Lung (tissue), 12 donors: ENCODE results near the gene PLXNB3. TPM values are rescaled to one million over a fixed set of nuclear protein-coding genes. Genes with fewer than 3 reads are reported as not detected.

Experiments used
- ATAC-seq: fragments of 200-7000 bp; cut with Tn5 transposase; one replicate; pipeline ENCODE4 v1.9.1; 2020; ENCODE audit warnings: moderate number of reproducible peaks; ENCODE audit not compliant: insufficient read depth, low FRiP score
- DNase-seq, 3 donors: peaks; one replicate each; pipeline ENCODE4 v3.0.0-alpha.2; 2013 to 2017
- H3K27ac ChIP-seq, 2 donors: one replicate each; pipeline ENCODE4 v1.5.1; 2013; ENCODE audit warnings: mild to moderate bottlenecking in 2 of 2, moderate library complexity in 2 of 2, control low read depth in 1 of 2, inconsistent platforms in 1 of 2, low read depth in 1 of 2, low read length in 1 of 2
- H3K27me3 ChIP-seq, 3 donors: one replicate each; pipeline ENCODE4 v1.5.1; 2013; ENCODE audit warnings: low read length in 2 of 3; ENCODE audit not compliant: control insufficient read depth in 3 of 3, insufficient read depth in 3 of 3
- H3K36me3 ChIP-seq, 4 donors: one replicate each; pipeline ENCODE4 v1.5.1; 2013; ENCODE audit warnings: low read length in 4 of 4, mild to moderate bottlenecking in 1 of 4, moderate library complexity in 1 of 4; ENCODE audit not compliant: control insufficient read depth in 4 of 4, insufficient read depth in 4 of 4
- H3K4me1 ChIP-seq, 5 donors: one replicate each; pipeline ENCODE4 v1.5.1; 2013; ENCODE audit warnings: low read length in 5 of 5, mild to moderate bottlenecking in 2 of 5, moderate library complexity in 1 of 5; ENCODE audit not compliant: control insufficient read depth in 5 of 5, insufficient read depth in 5 of 5
- H3K4me3 ChIP-seq: one replicate; pipeline ENCODE4 v1.5.1; 2013; ENCODE audit warnings: mild to moderate bottlenecking, control low read depth, moderate library complexity
- H3K9ac ChIP-seq, 2 donors: one replicate each; pipeline ENCODE4 v1.5.1; 2013; ENCODE audit warnings: low read length in 2 of 2, control low read depth in 1 of 2; ENCODE audit not compliant: insufficient read depth in 1 of 2
- H3K9me3 ChIP-seq, 4 donors: one replicate each; pipeline ENCODE4 v1.5.1; 2013; ENCODE audit warnings: low read length in 3 of 4, mild to moderate bottlenecking in 1 of 4, moderate library complexity in 1 of 4; ENCODE audit not compliant: control insufficient read depth in 4 of 4, insufficient read depth in 3 of 4
- whole genome bisulfite sequencing, 2 donors: extraction: QIAGEN DNeasy Blood & Tissue Kit; methylation state at CpG; one replicate each; pipeline ENCODE4 v1.1.7; 2013; 5-methylcytosine and 5-hydroxymethylcytosine counted together
- polyA plus RNA-seq, 2 donors: library from polyadenylated mRNA; stranded (reverse); fragments of 200-250 nt; gene quantifications; one replicate each; pipeline ENCODE4 v1.2.1, GENCODE V29; 2013
- total RNA-seq, 2 donors: library from RNA; depleted of rRNA in 1 of 2; stranded (reverse); fragments of >200 nt in 1 of 2; gene quantifications; one replicate each; pipeline ENCODE4 v1.2.1, GENCODE V29; 2014 to 2021
- TF ChIP-seq, protein P1 (sequence below): IDR thresholded peaks from 2 replicates; pipeline ENCODE4 v1.5.1; 2012; ENCODE audit warnings: mild to moderate bottlenecking; ENCODE audit errors: control extremely low read depth, extremely low read depth
- donor health status: control.
- donor health status: control.
- donor health status: Bipolar disorder and iron deficiency.
- donor health status: healthy.
- donor health status: DM: yes; HTN: yes; CAD: no.

The PLXNB3 gene
- total and polyA plus RNA-seq, 4 donors, result 1.0 to 2.6 (median 1.5) TPM

DNA sequence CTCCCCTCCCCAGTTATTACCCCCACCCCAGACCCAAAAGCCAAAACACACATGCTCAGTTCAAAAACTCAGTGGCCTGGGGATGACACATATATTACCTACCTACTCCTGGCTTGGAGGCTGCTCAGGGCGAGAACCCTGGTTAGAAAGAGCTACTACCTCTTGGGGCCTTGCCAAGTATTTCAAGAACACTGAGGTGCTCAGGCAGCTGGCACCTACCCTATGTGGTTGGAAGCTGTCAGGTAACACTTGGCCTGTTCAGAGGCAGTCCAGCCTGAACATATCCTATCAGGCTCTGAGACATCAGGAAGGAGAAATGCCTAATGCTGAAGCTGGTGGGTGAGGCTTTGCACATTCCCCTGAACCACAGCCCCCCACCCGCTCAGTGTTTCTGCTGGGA, 44.8 kb upstream of the PLXNB3 start:
- Histone ChIP-seq H3K9me3 (peaks cover 0 to 6% (median 1%) of the 10 kb centered on the region in 4 donors), H3K4me3 (no peak overlapping the region), H3K4me1 (peaks cover 0 to 8% (median 2%) of the 10 kb centered on the region in 5 donors), H3K27me3 (no peaks in the 10 kb centered on the region), H3K9ac (no peak overlapping the region), H3K27ac (peak overlapping the region in 1 of 2 donors; percentile 6), H3K36me3 (peaks cover 3 to 15% (median 9%) of the 10 kb centered on the region in 4 donors)
- no peak for DNase-seq
- TF ChIP-seq, protein P1, sequence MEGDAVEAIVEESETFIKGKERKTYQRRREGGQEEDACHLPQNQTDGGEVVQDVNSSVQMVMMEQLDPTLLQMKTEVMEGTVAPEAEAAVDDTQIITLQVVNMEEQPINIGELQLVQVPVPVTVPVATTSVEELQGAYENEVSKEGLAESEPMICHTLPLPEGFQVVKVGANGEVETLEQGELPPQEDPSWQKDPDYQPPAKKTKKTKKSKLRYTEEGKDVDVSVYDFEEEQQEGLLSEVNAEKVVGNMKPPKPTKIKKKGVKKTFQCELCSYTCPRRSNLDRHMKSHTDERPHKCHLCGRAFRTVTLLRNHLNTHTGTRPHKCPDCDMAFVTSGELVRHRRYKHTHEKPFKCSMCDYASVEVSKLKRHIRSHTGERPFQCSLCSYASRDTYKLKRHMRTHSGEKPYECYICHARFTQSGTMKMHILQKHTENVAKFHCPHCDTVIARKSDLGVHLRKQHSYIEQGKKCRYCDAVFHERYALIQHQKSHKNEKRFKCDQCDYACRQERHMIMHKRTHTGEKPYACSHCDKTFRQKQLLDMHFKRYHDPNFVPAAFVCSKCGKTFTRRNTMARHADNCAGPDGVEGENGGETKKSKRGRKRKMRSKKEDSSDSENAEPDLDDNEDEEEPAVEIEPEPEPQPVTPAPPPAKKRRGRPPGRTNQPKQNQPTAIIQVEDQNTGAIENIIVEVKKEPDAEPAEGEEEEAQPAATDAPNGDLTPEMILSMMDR, result no peak
- WGBS, 2 donors, result 75 to 90% methylated on average over 2 of the region's 2 CpGs
- ATAC-seq, result no peak

DNA sequence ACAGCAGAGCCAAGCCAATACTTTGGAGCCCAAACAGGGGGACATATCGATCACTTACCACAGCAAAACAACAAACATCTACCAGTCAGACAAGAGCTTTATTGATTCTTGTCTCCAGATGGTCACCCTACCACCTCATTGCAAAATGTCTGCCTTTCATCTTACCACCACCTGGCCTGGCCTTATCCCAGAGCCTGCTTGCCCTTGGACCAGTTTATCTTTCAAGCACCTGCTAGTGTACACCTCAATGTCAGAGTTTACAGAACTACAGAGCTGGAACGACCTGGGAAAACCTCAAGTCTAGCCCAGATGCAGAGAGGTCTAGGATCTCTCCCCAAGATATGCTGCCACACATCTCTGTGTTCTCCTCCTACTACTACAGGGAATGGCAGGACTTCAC, 44.3 kb upstream of the PLXNB3 start:
- ATAC-seq (no peak), DNase-seq (no peak)
- TF ChIP-seq, protein P1, result no peak
- no peak overlapping the region for H3K9ac ChIP-seq
- H3K4me3 ChIP-seq, result no peak overlapping the region
- H3K27ac ChIP-seq, result peak overlapping the region in 1 of 2 donors; percentile 6
- 66 to 85% methylated on average over 2 of the region's 2 CpGs for WGBS, 2 donors
- H3K27me3 ChIP-seq, result no peaks in the 10 kb centered on the region
- peaks cover 0 to 6% (median 1%) of the 10 kb centered on the region in 4 donors for H3K9me3 ChIP-seq
- peaks cover 0 to 8% (median 2%) of the 10 kb centered on the region in 5 donors for H3K4me1 ChIP-seq
- peaks cover 3 to 14% (median 9%) of the 10 kb centered on the region in 4 donors for H3K36me3 ChIP-seq

DNA sequence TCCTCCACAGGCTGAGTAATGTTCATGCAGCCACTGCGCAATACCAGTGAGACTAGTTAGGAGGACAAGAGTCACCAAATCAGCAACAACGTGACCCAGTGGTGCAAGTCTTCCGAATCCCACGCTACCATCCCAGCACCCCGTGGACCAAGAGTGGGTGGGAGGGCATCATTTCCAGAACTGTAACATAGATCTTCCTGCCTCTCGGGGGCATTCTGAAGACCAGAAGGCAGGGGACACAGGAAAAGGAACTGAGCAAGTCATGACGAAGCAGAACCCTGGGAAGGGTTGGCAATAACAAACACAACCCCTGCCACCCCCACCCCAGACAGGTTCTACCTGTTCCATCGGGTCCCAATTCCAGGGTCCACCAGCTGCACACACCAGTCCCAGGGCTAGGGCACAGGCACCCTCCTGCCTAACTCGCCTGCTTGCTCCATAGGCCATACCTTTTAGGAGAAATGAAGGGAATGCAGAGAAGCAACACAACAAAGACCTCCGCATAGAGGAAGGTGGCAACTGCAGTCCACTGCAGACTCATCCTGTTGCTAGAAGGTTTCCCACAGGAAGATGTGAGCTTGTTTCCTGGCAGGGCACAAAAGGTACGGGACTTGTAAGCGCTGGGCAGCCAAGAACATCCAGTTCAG, 41.2 kb upstream of the PLXNB3 start:
- Histone ChIP-seq H3K27ac (peak overlapping the region; percentile 89 to 92), H3K9me3 (peaks cover 0 to 12% (median 1%) of the 10 kb centered on the region in 4 donors), H3K36me3 (peaks cover 0 to 9% (median 6%) of the 10 kb centered on the region in 4 donors), H3K4me1 (peaks cover 6 to 30% (median 10%) of the 10 kb centered on the region in 5 donors), H3K4me3 (peak overlapping the region; percentile 57), H3K9ac (no peak overlapping the region), H3K27me3 (no peaks in the 10 kb centered on the region)
- DNase-seq (no peak), ATAC-seq (no peak)
- TF ChIP-seq, protein P1, result no peak
- WGBS, 2 donors, result 16 to 56% methylated on average over 8 to 12 of the region's 12 CpGs
